IPS DF 19.7 (cell line): ENCODE data around the gene TTLL11.

Experiments used
- DNase-seq: peaks from one replicate; pipeline ENCODE4 v3.0.0-alpha.2; 2013; ENCODE audit warnings: low read depth, low spot score

Gene TTLL11

GRCh38 chr9:122051351-122052321 lies 41.5 kb downstream of the TTLL11 start:
- DNase-seq = no peak

DNA sequence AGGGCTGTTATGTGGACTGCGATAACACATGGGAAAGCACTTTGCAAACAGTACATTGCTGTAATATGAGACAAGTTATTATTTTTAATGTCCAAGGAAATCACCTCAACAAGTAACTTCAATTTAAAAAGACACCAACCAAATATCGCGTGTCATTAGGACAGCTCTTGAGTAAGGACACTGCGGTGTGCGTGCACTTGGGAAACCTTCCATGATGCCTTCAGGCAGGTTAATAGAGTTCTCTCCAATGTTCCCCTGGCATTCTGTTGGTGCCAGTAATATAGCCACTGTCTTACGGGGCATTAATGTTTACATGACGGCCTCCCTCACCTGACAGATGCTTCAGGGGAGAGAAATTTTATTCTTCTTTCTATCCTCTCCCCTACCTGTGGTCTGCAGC lies 42.9 kb downstream of the TTLL11 start:
- DNase-seq = no peak

DNA sequence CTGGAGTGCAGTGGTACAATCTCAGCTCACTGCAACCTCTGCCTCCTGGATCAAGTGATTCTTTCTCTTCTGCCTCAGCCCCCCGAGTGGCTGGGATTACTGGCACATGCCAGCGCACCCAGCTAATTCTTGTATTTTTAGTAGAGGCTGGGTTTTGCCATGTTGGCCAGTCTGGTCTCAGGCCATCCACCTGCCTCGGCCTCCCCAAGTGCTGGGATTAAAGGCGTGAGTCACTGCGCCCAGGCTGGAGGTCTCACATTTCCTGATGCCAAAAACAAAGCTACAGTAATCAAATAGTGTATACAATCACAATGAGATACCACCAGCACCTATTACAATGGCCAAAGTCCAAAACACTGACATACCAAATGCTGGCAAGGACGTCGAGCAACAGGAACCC lies 51.1 kb downstream of the TTLL11 start:
- DNase-seq = no peak

GRCh38 chr9:122040561-122041242 lies 52.4 kb downstream of the TTLL11 start:
- DNase-seq = no peak

DNA sequence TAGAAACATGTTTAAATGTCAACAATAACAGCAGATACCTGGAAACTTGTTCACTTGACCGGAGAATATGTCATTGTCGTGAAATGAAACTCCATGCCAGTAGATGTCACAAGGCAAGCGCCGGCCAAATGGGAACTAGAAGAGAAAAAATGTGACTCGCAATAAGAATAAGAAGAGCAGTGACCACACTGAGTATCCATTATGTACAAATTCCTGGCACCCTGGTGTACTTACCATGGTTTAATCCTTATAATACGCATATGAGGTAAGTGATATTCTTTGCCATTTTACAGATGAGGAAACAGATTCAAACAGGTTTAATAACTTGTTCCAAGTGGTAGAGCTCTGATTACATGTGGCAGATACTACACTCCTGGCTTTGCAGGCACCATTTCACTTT lies 53.9 kb downstream of the TTLL11 start:
- DNase-seq = no peak

GRCh38 chr9:122036988-122037387 lies 56.1 kb downstream of the TTLL11 start:
- DNase-seq = no peak

GRCh38 chr9:122036408-122036807 lies 56.7 kb downstream of the TTLL11 start:
- no peak for DNase-seq

DNA sequence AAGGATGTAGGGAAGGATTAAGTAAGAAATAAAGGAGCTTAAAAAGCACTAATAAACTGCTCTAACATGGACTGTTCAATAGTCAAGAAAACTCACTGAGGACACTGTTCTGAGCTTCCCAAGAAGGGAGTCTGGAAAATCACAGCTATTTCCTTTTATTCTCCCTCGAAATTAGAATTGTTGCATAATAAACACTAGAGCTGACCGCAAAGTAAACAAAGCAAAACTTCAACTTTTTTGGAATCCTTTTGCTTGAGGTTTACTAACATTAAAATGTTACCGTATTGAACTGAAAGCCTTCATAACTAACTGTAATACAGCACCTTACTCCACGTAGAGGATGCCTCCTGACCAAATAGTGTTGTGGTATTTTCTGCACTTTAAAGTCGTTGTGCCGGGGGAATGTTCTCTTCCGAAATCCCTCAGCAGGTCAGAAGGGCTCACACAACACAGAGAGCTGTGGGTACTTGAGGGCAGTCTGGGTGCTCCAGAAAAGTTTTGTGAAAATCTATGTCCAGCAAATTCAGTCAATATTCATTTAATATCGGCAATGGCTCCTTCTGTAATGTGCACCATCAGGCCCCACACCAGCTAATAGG lies 59.2 kb downstream of the TTLL11 start:
- DNase-seq = no peak

DNA sequence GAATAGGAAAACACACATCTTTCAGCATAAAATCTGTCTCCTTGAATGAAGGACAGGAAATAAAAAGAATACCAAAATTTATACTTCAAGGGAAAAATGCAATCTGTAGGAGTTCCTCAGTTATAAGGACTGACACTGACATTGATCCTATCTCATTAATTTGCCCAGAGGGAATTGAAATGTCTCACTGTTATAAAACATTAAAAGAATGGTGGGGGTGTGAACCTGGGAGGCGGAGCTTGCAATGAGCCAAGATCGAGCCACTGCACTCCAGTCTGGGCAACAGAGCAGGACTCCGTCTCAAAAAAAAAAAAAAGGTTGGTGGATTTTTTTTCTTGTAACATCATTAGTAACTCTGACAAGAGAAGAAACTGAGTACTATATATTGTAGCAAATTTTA lies 60.8 kb downstream of the TTLL11 start:
- no peak for DNase-seq

GRCh38 chr9:122031776-122032175 lies 61.3 kb downstream of the TTLL11 start:
- DNase-seq = no peak

DNA sequence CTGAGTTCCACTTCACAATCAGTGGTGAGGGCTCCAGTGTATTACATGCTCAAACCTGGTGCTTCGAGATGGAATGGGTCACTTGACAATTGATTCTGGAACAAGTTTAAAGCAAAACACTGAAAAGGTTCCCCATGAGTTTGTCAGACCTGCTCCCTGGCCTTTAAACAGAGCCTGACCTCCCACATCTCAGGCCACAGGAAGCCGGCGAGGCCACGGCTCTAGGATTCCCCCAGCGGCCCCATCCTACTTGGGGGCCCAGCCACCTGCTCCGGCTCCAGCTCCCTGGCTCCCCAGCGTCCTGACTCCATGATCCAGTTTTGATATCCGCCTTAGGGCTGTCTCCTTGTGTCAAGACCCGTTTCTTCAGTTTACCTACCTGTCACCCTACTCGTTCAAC lies 62.0 kb downstream of the TTLL11 start:
- DNase-seq = no peak

- DNase-seq = no peak
Measured at GRCh38 chr9:122030357-122030756, 62.8 kb downstream of the TTLL11 start.

- DNase-seq = no peak
Measured at GRCh38 chr9:122029898-122030297, 63.2 kb downstream of the TTLL11 start.

- DNase-seq = no peak
Measured at GRCh38 chr9:122028089-122028488, 65.0 kb downstream of the TTLL11 start.

DNA sequence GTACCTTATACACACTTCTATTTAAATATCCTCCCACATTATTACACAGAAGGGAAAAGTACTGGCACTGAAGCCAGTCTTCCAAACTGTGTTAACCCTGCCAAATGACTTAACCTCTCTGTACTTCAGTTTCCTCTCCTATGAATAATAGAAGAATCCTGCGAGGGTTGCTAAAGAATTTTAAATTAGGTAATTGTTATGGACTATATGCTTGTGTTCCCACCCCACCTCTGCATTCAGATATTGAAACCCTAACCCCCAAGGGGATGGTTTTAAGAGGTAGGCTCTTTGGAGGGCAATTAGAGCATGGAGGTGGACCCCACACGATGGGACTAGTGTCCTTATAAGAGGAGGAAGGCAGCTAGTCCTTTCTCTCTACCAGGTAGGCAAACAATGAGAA lies 72.7 kb downstream of the TTLL11 start:
- DNase-seq = no peak

GRCh38 chr9:122016744-122017143 lies 76.4 kb downstream of the TTLL11 start:
- DNase-seq = no peak

GRCh38 chr9:122016309-122016708 lies 76.8 kb downstream of the TTLL11 start:
- DNase-seq = no peak

- DNase-seq = no peak
Measured at GRCh38 chr9:122015170-122015821, 77.8 kb downstream of the TTLL11 start.

- no peak for DNase-seq
Measured at GRCh38 chr9:122011818-122012498, 81.2 kb downstream of the TTLL11 start.

- DNase-seq = no peak
Measured at GRCh38 chr9:122008559-122008958, 84.5 kb downstream of the TTLL11 start.

GRCh38 chr9:122007837-122008236 lies 85.3 kb downstream of the TTLL11 start:
- no peak for DNase-seq
